HEK293 (cell line): ENCODE results near the gene TRIM46.

ENCODE experiments used
- HIC1 ChIP-seq: fragments of 450-650 bp; formaldehyde crosslinking; IDR thresholded peaks from 2 replicates; pipeline ENCODE4 v1.5.1; 2016; ENCODE audit warnings: missing biosample characterization, missing genetic modification characterization
- IKZF3 ChIP-seq: fragments of 450-650 bp; IDR thresholded peaks from 2 replicates; pipeline ENCODE4 v1.5.0; 2018; ENCODE audit warnings: missing biosample characterization, mild to moderate bottlenecking, missing genetic modification characterization, moderate library complexity
- INSM2 ChIP-seq: fragments of 450-650 bp; formaldehyde crosslinking; IDR thresholded peaks from 2 replicates; pipeline ENCODE4 v1.5.1; 2016; ENCODE audit warnings: missing biosample characterization, missing genetic modification characterization
- KLF17 ChIP-seq: fragments of 450-650 bp; formaldehyde crosslinking; IDR thresholded peaks from 2 replicates; pipeline ENCODE4 v1.5.1; 2016; ENCODE audit warnings: missing biosample characterization, missing genetic modification characterization
- KLF7 ChIP-seq: fragments of 450-650 bp; formaldehyde crosslinking; IDR thresholded peaks from 2 replicates; pipeline ENCODE4 v1.5.1; 2016; ENCODE audit warnings: missing biosample characterization, missing genetic modification characterization, borderline replicate concordance
- KLF9 ChIP-seq: fragments of 450-650 bp; formaldehyde crosslinking; IDR thresholded peaks from 2 replicates; pipeline ENCODE4 v1.5.1; 2016; ENCODE audit warnings: missing biosample characterization, missing genetic modification characterization, low read depth
- OSR2 ChIP-seq: fragments of 450-650 bp; formaldehyde crosslinking; IDR thresholded peaks from 2 replicates; pipeline ENCODE4 v1.5.1; 2016; ENCODE audit warnings: missing biosample characterization, missing genetic modification characterization
- TCF7L2 ChIP-seq: IDR thresholded peaks from 2 replicates; pipeline ENCODE4 v1.6.1; 2011; ENCODE audit warnings: low read depth, mild to moderate bottlenecking, inconsistent platforms, low read length, moderate library complexity, borderline replicate concordance
- YY1 ChIP-seq: fragments of 450-650 bp; formaldehyde crosslinking; IDR thresholded peaks from 2 replicates; pipeline ENCODE4 v1.5.1; 2018; ENCODE audit warnings: missing biosample characterization, missing genetic modification characterization
- ZBTB20 ChIP-seq: fragments of 450-650 bp; formaldehyde crosslinking; IDR thresholded peaks from 2 replicates; pipeline ENCODE4 v1.5.1; 2016; ENCODE audit warnings: missing biosample characterization, missing genetic modification characterization
- ZFHX2 ChIP-seq: fragments of 450-650 bp; formaldehyde crosslinking; conservative IDR thresholded peaks from 2 replicates; pipeline ENCODE4 v1.5.1; 2016; ENCODE audit warnings: missing biosample characterization, missing genetic modification characterization
- ZFP69B ChIP-seq: fragments of 450-650 bp; formaldehyde crosslinking; IDR thresholded peaks from 2 replicates; pipeline ENCODE4 v1.5.1; 2016; ENCODE audit warnings: missing biosample characterization, missing genetic modification characterization
- ZNF112 ChIP-seq: fragments of 450-650 bp; formaldehyde crosslinking; IDR thresholded peaks from 2 replicates; pipeline ENCODE4 v1.5.0; 2017; ENCODE audit warnings: missing biosample characterization, missing genetic modification characterization
- ZNF132 ChIP-seq: fragments of 450-650 bp; formaldehyde crosslinking; IDR thresholded peaks from 2 replicates; pipeline ENCODE4 v1.5.1; 2017; ENCODE audit warnings: missing biosample characterization, missing genetic modification characterization, borderline replicate concordance
- ZNF138 ChIP-seq: fragments of 450-650 bp; formaldehyde crosslinking; IDR thresholded peaks from 2 replicates; pipeline ENCODE4 v1.5.1; 2016; ENCODE audit warnings: missing biosample characterization, missing genetic modification characterization, borderline replicate concordance
- ZNF140 ChIP-seq: fragments of 450-650 bp; formaldehyde crosslinking; IDR thresholded peaks from 2 replicates; pipeline ENCODE4 v1.5.1; 2016; ENCODE audit warnings: missing biosample characterization, missing genetic modification characterization
- ZNF174 ChIP-seq: fragments of 450-650 bp; formaldehyde crosslinking; IDR thresholded peaks from 2 replicates; pipeline ENCODE4 v1.5.0; 2017; ENCODE audit warnings: missing biosample characterization, mild to moderate bottlenecking, missing genetic modification characterization
- ZNF184 ChIP-seq: fragments of 450-650 bp; IDR thresholded peaks from 2 replicates; pipeline ENCODE4 v1.5.1; 2018; ENCODE audit warnings: missing biosample characterization, mild to moderate bottlenecking, missing genetic modification characterization
- ZNF24 ChIP-seq: fragments of 450-650 bp; formaldehyde crosslinking; IDR thresholded peaks from 2 replicates; pipeline ENCODE4 v1.5.1; 2016; ENCODE audit warnings: missing biosample characterization, missing genetic modification characterization
- ZNF302 ChIP-seq: fragments of 450-650 bp; formaldehyde crosslinking; IDR thresholded peaks from 2 replicates; pipeline ENCODE4 v1.5.1; 2016; ENCODE audit warnings: missing biosample characterization, missing genetic modification characterization, low read depth
- ZNF311 ChIP-seq: fragments of 450-650 bp; formaldehyde crosslinking; IDR thresholded peaks from 2 replicates; pipeline ENCODE4 v1.5.1; 2017; ENCODE audit warnings: missing biosample characterization, missing genetic modification characterization, borderline replicate concordance
- ZNF416 ChIP-seq: fragments of 450-650 bp; formaldehyde crosslinking; IDR thresholded peaks from 2 replicates; pipeline ENCODE4 v1.5.1; 2016; ENCODE audit warnings: missing biosample characterization, missing genetic modification characterization
- ZNF510 ChIP-seq: fragments of 450-650 bp; formaldehyde crosslinking; IDR thresholded peaks from 2 replicates; pipeline ENCODE4 v1.5.1; 2018; ENCODE audit warnings: mild to moderate bottlenecking, missing genetic modification characterization, missing biosample characterization; ENCODE audit not compliant: insufficient replicate concordance
- ZNF561 ChIP-seq: fragments of 450-650 bp; IDR thresholded peaks from 2 replicates; pipeline ENCODE4 v1.5.1; 2018; ENCODE audit warnings: missing biosample characterization, missing genetic modification characterization, borderline replicate concordance
- ZNF580 ChIP-seq: fragments of 450-650 bp; formaldehyde crosslinking; IDR thresholded peaks from 2 replicates; pipeline ENCODE4 v1.5.1; 2016; ENCODE audit warnings: missing biosample characterization, missing genetic modification characterization
- ZNF600 ChIP-seq: fragments of 450-650 bp; formaldehyde crosslinking; IDR thresholded peaks from 2 replicates; pipeline ENCODE4 v1.5.1; 2016; ENCODE audit warnings: missing biosample characterization, missing genetic modification characterization
- ZNF621 ChIP-seq: fragments of 450-650 bp; formaldehyde crosslinking; IDR thresholded peaks from 2 replicates; pipeline ENCODE4 v1.5.1; 2017; ENCODE audit warnings: missing biosample characterization, missing genetic modification characterization
- ZNF624 ChIP-seq: fragments of 450-650 bp; formaldehyde crosslinking; IDR thresholded peaks from 2 replicates; pipeline ENCODE4 v1.5.1; 2017; ENCODE audit warnings: missing biosample characterization, missing genetic modification characterization
- ZNF660 ChIP-seq: fragments of 450-650 bp; IDR thresholded peaks from 2 replicates; pipeline ENCODE4 v1.5.1; 2018; ENCODE audit warnings: missing biosample characterization, mild to moderate bottlenecking, missing genetic modification characterization
- ZNF670 ChIP-seq: fragments of 450-650 bp; formaldehyde crosslinking; IDR thresholded peaks from 2 replicates; pipeline ENCODE4 v1.5.1; 2016; ENCODE audit warnings: missing biosample characterization, missing genetic modification characterization, low read depth
- ZNF837 ChIP-seq: fragments of 450-650 bp; formaldehyde crosslinking; IDR thresholded peaks from 2 replicates; pipeline ENCODE4 v1.5.1; 2016; ENCODE audit warnings: missing biosample characterization, missing genetic modification characterization
- ZSCAN16 ChIP-seq: fragments of 450-650 bp; formaldehyde crosslinking; IDR thresholded peaks from 2 replicates; pipeline ENCODE4 v1.5.1; 2016; ENCODE audit warnings: missing biosample characterization, missing genetic modification characterization
- ZSCAN4 ChIP-seq: fragments of 450-650 bp; formaldehyde crosslinking; IDR thresholded peaks from 2 replicates; pipeline ENCODE4 v1.5.1; 2017; ENCODE audit warnings: missing biosample characterization, missing genetic modification characterization

The TRIM46 gene

DNA sequence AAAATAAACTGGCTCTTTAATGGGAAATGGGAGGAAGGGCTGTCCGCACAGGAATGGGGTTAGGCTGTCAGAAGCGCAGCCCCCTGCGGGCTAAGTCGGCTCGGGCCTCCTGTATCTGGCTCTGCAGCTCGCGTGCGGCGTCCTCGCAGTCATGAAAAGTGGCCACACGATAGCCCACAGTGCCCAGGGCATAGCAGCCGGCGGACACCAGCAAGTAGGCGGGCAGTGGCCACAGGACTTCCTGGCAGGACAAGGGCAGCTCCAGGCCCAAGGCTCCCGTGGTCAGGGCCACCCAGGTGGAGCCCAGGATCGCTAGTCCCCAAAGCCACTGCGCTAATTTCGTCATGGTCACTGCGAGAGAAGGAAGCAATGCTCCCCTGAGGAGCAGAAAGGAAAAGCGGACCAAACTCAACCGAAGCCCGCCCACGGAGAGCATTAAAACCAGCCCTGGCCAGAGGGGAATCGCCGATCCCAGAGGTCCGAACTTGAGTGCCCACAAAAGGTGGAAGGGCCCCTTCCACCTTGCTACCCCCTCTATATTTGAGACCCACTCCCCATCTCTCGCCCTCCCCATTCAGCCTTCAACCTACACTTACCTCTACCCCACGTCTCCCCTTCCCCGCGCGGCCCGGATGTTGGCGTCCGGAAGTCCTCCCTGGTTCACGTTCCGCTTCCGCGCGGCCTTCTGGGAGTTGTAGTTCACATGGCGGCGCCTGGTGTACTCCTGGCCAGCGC lies 33.6 kb upstream of the TRIM46 start, which contains the start of gene DPM3 (continued):
- TF ChIP-seq TCF7L2 (no peak), ZNF132 (tag by site-specific recombination) (no peak), KLF9 (tag by site-specific recombination) (0 out of 2 replicates have a peak, but pooled peaks have one; percentile 29), ZNF138 (tag by site-specific recombination) (no peak), ZNF24 (peak; percentile 84; the same call in 1 of the 2 replicates), ZFHX2 (tag by site-specific recombination) (peak; percentile 90), KLF17 (tag by site-specific recombination) (0 out of 2 replicates have a peak, but pooled peaks have one; percentile 82), ZNF174 (tag by site-specific recombination) (no peak), ZNF670 (tag by site-specific recombination) (no peak), ZNF184 (tag by site-specific recombination) (no peak), ZNF112 (tag by site-specific recombination) (no peak), ZSCAN16 (tag by site-specific recombination) (no peak), ZNF837 (tag by site-specific recombination) (no peak), ZNF621 (tag by site-specific recombination) (no peak), ZNF600 (tag by site-specific recombination) (peak; percentile 45; the same call in 1 of the 2 replicates), ZNF140 (tag by site-specific recombination) (no peak), ZNF624 (tag by site-specific recombination) (no peak), ZBTB20 (tag by site-specific recombination) (peak; percentile 70; the same call in 1 of the 2 replicates), KLF7 (tag by site-specific recombination) (no peak), YY1 (tag by site-specific recombination) (0 out of 2 replicates have a peak, but pooled peaks have one; percentile 47), ZSCAN4 (tag by site-specific recombination) (no peak), IKZF3 (tag by site-specific recombination) (no peak), ZFP69B (no peak), OSR2 (tag by site-specific recombination) (no peak), ZNF660 (tag by site-specific recombination) (no peak), ZNF416 (tag by site-specific recombination) (no peak), ZNF580 (tag by site-specific recombination) (peak; percentile 98), ZNF510 (tag by site-specific recombination) (no peak), INSM2 (tag by site-specific recombination) (no peak; the same call in 1 of the 2 replicates), HIC1 (0 out of 2 replicates have a peak, but pooled peaks have one; percentile 50), ZNF311 (tag by site-specific recombination) (no peak), ZNF561 (no peak; the same call in 1 of the 2 replicates), ZNF302 (tag by site-specific recombination) (no peak)
